GM23248 (cell line): ENCODE results near the gene PSMB7.

ENCODE experiments used
- EZH2 ChIP-seq: fragments of 200-600 bp; sonication (generic); IDR thresholded peaks from 2 replicates; pipeline ENCODE4 v1.6.1; 2018; ENCODE audit warnings: antibody characterized with exemption, mild to moderate bottlenecking; ENCODE audit not compliant: insufficient read depth, poor library complexity, severe bottlenecking
- EZH2phosphoT487 ChIP-seq: fragments of 200-600 bp; sonication (generic); IDR thresholded peaks from 2 replicates; pipeline ENCODE4 v1.6.1; 2018; ENCODE audit warnings: antibody characterized with exemption, moderate library complexity, mild to moderate bottlenecking, low read depth; ENCODE audit not compliant: insufficient read depth

GRCh38 chr9:124423155-124423554 is 7.9 kb upstream of the PSMB7 start:
- no peak for TF ChIP-seq EZH2phosphoT487
- no peak for TF ChIP-seq EZH2
